Activated CD4-positive, alpha-beta T cell treated with anti-CD3 and anti-CD28 coated beads for 48 hours (primary cell): ENCODE results near the gene TMEM175.
"Not testable (repeated sequence)": the region's sequence is repeated elsewhere in the genome, so short reads cannot be mapped to it uniquely, and the experiment has no call there.

ENCODE experiments used
- DNase-seq: peaks from one replicate; pipeline ENCODE4 v3.0.0-alpha.2; 2020

The TMEM175 gene

GRCh38 chr4:993111-994029 lies 61.1 kb downstream of the TMEM175 start, which contains the start of gene SLC26A1:
Gene SLC26A1, minus strand, starts transcription at chr4:993404. Its CDS starts 1,701 bp downstream, at chr4:991703.
- DNase-seq = no peak

GRCh38 chr4:995311-996026 lies 63.2 kb downstream of the TMEM175 start:
- DNase-seq = no peak

GRCh38 chr4:996030-996996 lies 64.1 kb downstream of the TMEM175 start:
- no peak for DNase-seq

GRCh38 chr4:996997-997374 lies 64.7 kb downstream of the TMEM175 start:
- no peak for DNase-seq

GRCh38 chr4:997375-998071 lies 65.3 kb downstream of the TMEM175 start:
- DNase-seq = no peak

GRCh38 chr4:998096-998691 lies 65.9 kb downstream of the TMEM175 start:
- no peak for DNase-seq

GRCh38 chr4:999240-999863 lies 67.1 kb downstream of the TMEM175 start:
- DNase-seq = not testable (repeated sequence)

GRCh38 chr4:999882-1000425 lies 67.7 kb downstream of the TMEM175 start:
- no peak for DNase-seq

- DNase-seq = no peak
Measured at GRCh38 chr4:1000686-1001260, 68.5 kb downstream of the TMEM175 start.

- DNase-seq = no peak
Measured at GRCh38 chr4:1001561-1002130, 69.4 kb downstream of the TMEM175 start.

- DNase-seq = peak; percentile 41
Measured at GRCh38 chr4:1002131-1002630, 69.9 kb downstream of the TMEM175 start.

GRCh38 chr4:1002631-1003251 lies 70.5 kb downstream of the TMEM175 start:
- DNase-seq = no peak

- no peak for DNase-seq
Measured at GRCh38 chr4:1003271-1004070, 71.2 kb downstream of the TMEM175 start.

GRCh38 chr4:1004071-1004418 lies 71.8 kb downstream of the TMEM175 start:
- DNase-seq = no peak

GRCh38 chr4:1004557-1005485 lies 72.6 kb downstream of the TMEM175 start:
- DNase-seq = no peak

- no peak for DNase-seq
Measured at GRCh38 chr4:1006856-1007255, 74.6 kb downstream of the TMEM175 start.
